Right kidney (tissue), 1 donor: ENCODE data around the gene NECTIN1.

Source experiments
- DNase-seq: peaks from one replicate; pipeline ENCODE4 v3.0.0-alpha.2; 2016

NECTIN1 gene

DNA sequence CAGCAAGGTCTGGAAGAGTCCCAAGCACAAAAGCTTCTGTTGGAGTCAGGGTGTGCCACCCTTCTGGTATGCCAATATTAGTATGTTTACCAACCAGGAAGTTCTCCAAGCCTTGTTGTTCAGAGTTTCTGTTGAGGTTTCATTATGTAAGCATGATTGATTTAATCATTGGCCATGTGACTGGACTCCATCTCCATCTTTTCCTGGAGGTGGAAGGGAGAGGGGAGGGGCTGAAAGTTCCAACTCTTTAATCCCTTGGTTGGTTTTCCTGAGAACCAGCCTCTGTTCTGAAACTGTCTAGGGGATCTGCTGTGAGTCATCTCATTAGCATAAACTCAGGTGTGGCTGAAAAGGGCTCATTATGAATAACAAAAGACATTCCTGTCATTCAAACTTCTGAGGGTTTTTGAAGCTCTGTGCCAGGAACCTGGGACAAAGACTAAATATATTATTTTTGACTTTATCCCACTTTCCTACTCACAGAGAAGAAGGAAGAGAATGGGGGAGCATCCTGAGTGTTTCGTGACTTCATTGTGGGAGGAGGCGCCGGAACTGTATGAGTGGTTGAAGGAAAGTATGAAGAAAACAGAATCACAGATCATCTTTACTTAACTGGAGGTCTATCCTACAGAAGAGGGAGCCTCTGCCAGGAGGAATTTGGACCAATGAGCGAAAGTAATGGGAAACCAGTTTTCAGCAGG is 138.2 kb downstream of the NECTIN1 start:
- no peak for DNase-seq

DNA sequence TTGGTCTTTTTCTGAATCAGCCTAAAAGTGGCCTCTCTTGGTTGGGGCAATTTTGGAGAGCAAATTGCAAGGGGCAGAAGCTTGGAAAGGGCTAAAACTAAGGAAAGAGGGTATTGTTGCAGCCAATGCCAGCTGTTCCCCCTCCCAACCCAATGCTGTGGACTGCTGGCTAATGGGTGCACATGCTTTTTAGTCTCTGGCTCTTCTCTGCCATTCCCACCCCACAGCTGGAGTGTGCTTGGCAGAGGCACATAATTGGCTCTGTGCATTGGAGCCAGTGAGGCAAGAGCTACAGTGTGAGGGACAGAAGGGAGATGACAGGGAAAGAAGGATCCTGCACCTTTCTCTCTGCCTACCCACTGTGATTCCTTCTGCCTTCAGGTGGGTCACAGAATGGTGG is 140.0 kb downstream of the NECTIN1 start:
- DNase-seq = no peak
